HTERT RPE-1 (cell line): ENCODE measurements around the gene FBXL15.

Experiments
- in situ Hi-C: fragments of 300-500 bp; cut with MboI; formaldehyde crosslinking; loops from 4 replicates; pipeline ENCODE4 v1.14.3; 2020; ENCODE audit warnings: low sequenced_read_pairs

The FBXL15 gene, protein sequence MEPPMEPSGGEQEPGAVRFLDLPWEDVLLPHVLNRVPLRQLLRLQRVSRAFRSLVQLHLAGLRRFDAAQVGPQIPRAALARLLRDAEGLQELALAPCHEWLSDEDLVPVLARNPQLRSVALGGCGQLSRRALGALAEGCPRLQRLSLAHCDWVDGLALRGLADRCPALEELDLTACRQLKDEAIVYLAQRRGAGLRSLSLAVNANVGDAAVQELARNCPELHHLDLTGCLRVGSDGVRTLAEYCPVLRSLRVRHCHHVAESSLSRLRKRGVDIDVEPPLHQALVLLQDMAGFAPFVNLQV

DNA sequence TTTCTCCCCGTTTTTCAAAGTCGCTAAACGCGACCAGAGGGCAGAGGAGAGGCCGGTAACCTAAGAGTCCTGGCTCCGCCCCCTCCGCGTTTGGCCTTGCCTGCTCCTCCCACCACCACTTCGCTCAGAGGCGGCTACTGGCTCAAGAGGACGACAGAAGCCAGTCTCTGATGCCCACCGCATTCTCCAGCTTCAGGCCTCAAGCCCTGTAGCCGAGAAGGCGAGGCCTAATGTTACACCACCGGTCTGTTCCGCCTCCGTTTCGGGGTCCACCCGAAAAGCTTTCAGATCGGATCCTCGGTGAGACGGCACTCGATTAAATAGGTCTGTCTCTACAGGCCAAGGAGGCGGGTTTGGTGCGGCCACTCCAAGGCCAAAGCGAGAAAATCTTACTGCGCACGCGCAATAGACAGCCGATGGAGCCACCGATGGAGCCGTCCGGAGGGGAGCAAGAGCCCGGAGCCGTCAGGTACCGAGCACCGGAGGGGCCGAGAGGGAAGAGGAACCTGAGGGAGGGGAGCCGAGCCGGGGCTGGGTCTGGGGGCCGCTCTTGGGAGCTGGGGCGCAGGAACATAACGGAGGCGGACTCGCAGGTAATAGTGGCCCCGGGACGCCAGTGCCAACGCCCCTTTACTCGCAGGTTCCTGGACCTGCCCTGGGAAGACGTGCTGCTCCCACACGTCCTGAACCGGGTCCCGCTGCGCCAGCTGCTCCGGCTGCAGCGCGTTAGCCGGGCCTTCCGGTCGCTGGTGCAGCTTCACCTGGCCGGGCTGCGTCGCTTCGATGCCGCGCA lies at the start of gene FBXL15:
Gene FBXL15 (plus strand): TSS at position 123 of the 793 bp plus-strand sequence. CDS start 294 bp downstream, at position 417.
- in situ Hi-C loops: no loop called here

DNA sequence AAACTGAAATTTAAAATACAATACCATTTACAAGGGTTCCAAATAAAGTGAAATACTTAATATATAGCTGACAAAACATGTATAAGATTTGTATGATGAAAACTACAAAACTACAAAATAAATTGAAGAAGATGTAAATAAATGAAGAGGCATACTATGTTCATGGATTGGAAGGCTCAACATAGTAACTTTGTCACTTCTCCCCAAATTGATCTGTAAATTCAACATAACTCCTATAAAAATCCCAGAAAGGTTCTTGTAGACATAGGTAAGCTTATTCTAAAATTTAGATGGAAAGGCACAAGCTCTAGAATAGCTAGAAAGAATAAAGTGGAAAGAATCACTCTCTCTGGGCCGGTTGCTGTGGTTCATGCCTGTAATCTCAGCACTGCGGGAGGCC lies 49.3 kb upstream of the FBXL15 start:
- in situ Hi-C loops: loop anchor here (25.0 kb wide), 1 partner anchor 134 kb away; the partner anchor contains the start of genes ELOVL3, GBF1 and PITX3

GRCh38 chr10:102375250-102375649 lies 45.4 kb upstream of the FBXL15 start:
- in situ Hi-C loops: no loop called here

- in situ Hi-C loops: no loop called here
Observed at GRCh38 chr10:102375867-102376266, 44.8 kb upstream of the FBXL15 start.

DNA sequence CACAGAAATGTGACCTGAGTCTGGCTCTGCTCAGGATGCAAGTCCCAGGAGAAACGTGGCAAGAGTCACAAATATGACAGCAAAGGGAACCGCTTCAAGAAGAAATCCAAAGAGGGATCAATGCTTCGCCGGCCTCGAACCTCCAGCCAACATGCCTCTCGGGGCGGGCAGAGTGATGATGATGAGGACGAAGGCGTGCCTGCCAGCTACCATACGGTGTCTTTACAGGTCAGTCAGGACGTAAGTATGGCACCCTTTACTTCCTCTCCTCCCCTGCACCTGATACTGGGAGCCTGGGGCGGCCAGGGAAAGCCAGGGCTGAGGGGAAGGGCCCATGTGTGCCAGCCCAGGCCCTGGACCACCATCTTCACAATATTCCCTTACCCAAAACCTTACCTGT lies 43.7 kb upstream of the FBXL15 start:
- in situ Hi-C loops: no loop called here

GRCh38 chr10:102379383-102379782 lies 41.3 kb upstream of the FBXL15 start:
- in situ Hi-C loops: no loop called here

DNA sequence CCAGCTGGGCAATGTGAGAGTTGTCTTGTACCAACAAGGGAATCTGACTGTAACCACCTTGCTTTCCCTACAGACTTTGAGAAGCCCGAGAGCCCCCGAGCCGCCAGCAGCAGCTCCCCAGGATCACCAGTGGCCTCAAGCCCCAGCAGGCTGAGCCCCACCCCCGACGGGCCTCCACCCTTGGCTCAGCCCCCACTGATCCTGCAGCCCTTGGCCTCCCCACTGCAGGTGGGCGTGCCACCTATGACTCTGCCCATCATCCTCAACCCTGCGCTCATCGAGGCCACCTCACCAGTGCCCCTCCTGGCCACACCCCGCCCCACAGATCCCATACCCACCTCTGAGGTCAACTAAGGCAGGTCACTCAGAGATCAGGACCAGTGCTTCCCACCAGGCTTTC lies 38.7 kb upstream of the FBXL15 start:
- in situ Hi-C loops: no loop called here

DNA sequence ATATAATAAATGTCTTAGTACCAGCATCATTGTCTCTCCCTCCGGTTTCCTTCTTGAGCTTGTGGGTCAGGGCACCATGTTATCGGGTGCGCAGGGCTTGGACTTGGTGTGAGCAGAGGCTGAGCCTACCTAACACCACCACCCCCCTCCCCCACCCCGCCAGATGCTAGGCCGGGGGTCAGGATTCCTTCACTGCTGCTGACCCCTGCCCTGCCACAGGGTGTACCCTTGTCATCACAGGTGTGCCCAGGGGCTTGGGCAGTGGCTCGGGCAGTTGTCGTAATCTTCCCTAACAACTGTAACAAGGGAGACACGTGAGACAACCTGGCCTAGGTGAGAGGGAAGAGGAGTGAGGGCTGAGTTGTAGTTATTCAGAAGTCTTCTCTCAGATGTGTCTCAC lies 37.8 kb upstream of the FBXL15 start:
- in situ Hi-C loops: no loop called here

GRCh38 chr10:102384053-102384452 lies 36.6 kb upstream of the FBXL15 start:
- in situ Hi-C loops: no loop called here

- in situ Hi-C loops: no loop called here
Observed at GRCh38 chr10:102384606-102385429, 35.8 kb upstream of the FBXL15 start.

GRCh38 chr10:102389894-102390293 lies 30.7 kb upstream of the FBXL15 start:
- in situ Hi-C loops: no loop called here

DNA sequence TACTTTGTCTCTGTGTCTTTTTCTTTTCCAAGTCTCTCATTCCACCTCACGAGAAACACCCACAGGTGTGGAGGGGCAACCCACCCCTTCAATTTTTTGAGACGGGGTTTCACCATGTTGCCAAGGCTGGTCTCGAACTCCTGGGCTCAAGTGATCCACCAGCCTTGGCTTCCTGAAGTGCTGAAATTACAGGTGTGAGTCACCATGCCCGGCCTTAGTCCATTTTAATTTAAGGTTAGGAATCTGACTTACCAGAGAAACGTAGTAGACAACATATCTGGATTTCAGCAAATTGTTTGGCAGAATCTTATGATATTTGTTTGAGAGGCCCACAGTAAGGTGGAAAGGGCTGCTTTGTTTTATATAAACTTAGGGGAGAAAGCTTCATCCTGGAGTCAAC lies 28.3 kb upstream of the FBXL15 start:
- in situ Hi-C loops: no loop called here

- in situ Hi-C loops: no loop called here
Observed at GRCh38 chr10:102393411-102394078, 27.1 kb upstream of the FBXL15 start.

DNA sequence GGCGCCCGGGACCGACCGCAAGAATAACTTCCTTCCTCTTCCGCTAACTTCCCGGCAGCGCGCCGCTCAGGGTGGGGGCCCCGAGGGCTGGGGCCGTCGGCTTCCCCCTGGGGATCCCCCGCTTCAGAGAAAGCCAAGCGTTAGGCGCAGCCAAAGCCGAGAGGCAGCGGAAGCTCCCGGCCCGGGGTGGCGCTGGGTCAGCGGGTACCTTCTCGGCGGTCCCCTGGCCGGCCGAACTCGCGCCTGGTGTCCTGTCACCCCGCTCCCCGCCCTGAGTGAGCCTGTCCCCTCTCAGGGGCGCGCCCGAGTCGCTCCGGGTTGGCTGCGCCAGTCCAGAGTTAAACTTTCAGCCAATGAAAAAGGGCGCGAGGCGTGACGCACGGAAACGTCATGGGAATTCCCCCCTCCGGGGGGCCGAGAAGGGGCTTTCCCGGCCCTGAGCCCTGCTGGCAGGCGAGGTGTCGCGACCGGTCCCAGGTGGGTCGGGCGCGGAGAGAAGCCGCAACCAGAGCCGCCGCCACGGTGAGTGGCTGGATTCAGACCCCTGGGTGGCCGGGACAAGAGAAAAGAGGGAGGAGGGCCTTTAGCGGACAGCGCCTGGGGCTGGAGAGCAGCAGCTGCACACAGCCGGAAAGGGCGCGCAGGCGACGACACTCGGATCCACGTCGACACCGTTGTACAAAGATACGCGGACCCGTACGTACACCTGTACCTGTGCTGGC lies 26.4 kb upstream of the FBXL15 start:
- in situ Hi-C loops: no loop called here

DNA sequence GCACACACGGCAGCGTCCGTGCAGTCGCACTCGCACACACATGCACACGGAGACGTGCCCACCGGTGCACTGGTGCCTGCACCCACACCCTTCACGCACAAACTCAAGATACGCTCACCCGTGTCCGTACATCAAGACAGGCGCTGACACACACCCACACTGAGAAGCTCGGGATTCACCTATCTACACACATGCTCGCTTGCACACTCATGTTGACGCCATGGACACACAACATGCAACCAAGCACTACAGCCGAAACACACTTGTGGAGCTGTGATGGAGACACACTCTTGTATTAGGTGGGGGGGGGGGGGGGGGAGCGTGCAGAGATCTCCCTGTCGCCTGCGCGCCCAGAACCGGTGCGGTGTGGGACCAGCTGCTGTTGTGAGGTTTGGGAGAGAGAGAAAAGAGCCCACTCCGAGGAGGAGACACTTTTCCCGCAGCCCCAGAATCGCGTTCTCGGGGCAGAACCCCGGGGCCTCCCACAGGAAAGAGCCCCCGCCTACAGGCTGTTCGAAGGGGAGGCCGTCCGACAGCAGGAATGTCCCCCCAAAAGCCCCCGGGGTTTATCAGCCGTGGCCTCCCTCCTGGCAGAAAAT lies 25.7 kb upstream of the FBXL15 start:
- in situ Hi-C loops: no loop called here

GRCh38 chr10:102395400-102396316 lies 25.0 kb upstream of the FBXL15 start, which contains the start of gene NFKB2:
Gene NFKB2 (plus strand): TSS chr10:102395705. CDS start chr10:102395960, 255 bp downstream.
- in situ Hi-C loops: no loop called here

- in situ Hi-C loops: no loop called here
Observed at GRCh38 chr10:102396317-102396650, 24.4 kb upstream of the FBXL15 start.

- in situ Hi-C loops: no loop called here
Observed at GRCh38 chr10:102396730-102397151, 23.9 kb upstream of the FBXL15 start.
